ENCODE results near the gene DCTN5.

The DCTN5 gene

DNA sequence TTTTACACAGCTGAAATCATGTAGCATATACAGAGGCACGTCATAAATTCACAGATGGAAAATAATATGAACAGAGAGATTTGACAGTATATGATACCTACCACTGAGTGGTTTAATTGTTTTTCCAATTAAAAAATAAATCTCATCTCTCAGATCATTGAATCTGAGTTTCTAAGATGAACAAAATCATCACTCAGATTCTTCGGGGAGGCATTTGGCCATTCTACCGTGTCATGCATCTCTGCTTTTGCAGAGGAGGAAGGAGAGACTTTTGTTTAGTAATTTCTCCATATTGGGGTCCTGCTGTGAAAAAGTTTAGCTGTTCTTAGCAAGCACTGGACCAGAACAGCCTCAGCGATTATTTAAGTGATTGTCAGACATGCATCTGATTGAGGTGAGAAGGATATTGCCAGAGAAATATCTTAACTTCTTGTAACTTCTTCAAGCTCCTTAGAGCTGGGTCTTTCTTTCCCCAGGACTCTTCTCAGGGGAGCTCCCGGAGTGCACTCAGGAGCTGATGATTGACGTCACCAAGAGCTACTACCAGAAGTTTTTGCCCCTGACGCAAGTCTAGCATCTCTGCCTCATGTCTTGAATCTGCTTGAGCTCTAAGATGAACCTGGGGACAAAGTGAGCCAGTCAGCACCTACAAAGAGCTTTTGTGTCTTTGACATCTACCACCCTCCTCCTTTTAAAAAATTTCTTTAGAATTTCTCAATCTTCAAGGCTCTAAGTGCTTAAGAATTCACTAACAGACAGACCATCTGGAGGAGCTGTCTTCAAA lies 25.5 kb downstream of the DCTN5 start:
- DNase-seq: no peak

DNA sequence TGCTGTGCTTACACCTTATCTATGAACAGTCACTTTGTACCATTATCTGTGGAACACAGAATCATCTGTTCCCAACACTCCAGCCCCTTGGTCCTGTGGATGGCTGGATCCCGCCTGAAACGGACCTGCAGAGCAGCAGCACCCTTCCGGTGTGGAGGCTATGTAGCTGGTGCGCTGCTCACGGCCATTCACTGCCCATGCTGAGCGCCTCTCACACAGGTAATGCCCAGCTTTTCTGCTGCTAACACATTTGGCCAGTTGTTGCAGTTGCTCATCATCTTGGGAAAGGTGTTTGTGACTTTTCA lies 26.0 kb downstream of the DCTN5 start:
- DNase-seq: no peak

DNA sequence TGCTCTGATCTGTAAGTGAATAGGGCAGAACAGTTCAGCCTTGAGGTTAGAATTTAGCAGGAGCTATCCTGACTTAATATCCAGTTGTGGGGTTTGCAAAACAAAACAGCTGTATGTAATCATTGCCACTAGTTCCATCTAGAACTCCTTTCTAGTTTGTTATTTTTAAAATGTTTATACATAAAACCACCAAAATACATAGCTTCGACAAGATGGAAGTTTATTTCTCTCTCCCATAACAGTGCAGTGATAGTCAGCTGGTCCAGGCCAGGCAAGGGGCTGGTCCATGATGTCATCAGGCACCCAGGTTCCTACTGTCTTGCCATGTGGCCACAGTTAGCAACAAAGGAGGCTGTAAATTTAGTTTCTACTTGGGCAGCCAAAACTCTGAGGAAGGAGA lies 27.0 kb downstream of the DCTN5 start:
- DNase-seq: no peak

DNA sequence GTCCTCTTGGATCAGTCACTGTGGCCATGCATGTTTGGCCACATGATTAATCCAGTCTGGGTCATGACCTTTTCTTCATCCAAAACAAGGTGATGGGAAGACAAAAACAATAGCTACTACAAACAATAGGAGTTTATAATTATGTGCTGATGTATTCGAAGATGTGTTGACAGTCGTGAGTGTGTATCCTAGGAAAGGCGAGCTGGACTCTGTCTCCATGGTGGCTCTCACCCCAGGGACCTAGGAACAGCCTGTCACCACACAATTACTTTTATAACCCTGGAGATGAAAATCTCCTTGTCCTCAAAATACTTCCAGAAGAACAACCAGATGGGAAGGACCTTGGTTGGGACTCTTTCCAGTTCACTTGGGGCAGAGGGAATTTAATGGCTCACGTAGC lies 27.6 kb downstream of the DCTN5 start:
- no peak for DNase-seq

DNA sequence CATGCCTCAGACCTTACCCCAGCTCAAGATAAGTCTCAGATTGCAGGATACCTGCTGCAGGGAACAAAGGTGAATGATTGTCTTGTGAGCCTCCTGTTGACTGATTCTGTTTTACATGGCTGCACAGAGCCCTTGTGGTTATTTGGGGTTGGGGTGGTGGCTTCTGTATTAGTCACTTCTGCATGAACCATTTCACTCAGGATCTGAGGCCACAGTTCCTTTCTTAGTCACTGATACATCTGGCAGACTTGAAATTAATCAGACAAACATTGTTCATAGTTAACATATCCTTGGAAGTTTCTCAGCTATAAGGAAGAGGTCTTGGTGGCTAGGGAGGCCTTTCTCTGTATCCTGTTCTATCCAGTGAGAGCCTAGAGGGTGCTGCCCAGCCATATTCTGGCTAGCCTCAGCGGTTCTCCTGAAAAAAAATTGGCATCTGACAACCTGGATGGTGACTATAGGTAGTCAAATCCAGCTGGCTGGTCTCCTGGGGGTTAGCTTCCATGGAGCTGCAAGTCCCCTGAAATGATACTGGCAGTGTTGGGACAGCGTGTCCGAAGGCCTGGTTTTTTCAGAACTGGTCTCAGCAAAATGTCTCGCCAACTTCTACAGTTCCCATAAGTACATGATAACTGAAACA lies 29.0 kb downstream of the DCTN5 start:
- peak in 1 of 5 donors; percentile 78 for DNase-seq

DNA sequence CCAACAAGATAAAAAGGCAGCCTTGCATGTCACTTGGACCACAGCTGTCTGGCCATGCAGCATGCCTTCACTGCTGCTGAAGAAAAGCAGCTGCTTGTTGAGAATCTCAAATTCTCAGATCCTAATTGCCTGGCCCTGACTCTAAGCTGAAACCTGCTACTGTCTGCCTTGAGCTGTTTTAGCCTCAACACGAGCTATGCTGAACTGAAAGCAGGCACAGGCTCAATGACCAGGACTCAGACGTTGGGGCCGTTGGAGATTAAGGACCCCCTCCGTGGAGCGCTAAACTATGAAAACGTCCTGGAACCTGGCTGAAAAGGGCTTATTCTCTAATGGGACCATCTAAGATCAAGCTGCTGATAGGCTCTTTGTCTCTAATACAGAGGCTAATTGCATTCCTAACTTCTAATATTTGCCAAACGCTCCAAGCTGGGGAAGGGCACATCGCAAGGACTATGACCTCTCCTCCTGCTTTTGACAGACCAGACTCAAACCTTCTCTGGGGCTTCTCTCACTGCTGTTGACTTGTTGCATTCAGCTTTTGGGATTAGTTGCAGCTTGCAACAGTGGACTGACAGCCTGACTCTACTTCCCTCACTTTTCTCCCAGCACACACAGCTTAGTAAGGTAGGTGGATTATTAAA lies 32.8 kb downstream of the DCTN5 start:
- no peak for DNase-seq

DNA sequence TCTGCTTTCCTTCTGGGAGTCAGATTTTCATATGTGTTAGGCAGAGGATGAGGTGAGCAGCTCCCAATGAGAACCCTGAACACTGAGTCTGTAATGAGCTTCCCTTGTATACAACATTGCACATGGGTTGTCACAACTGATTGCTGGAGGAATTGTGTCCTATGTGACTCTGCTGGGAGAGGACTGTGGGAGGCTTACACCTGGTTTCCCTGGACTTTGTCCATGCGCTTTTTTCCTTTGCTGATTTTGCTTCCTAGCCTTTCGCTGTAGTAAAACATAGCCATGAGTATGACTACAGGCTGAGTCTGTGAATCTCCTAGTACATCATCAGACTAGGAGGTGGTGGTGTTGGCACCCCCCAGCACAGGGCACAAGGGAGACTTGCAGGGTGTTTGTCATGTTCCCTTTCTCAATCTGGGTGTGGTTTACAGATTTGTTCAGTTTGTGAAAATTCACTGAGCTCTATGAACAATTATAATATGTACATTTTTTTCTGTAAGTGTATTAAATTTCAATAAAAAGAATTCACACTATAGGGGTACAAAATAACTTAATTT lies 35.7 kb downstream of the DCTN5 start:
- no peak for DNase-seq

DNA sequence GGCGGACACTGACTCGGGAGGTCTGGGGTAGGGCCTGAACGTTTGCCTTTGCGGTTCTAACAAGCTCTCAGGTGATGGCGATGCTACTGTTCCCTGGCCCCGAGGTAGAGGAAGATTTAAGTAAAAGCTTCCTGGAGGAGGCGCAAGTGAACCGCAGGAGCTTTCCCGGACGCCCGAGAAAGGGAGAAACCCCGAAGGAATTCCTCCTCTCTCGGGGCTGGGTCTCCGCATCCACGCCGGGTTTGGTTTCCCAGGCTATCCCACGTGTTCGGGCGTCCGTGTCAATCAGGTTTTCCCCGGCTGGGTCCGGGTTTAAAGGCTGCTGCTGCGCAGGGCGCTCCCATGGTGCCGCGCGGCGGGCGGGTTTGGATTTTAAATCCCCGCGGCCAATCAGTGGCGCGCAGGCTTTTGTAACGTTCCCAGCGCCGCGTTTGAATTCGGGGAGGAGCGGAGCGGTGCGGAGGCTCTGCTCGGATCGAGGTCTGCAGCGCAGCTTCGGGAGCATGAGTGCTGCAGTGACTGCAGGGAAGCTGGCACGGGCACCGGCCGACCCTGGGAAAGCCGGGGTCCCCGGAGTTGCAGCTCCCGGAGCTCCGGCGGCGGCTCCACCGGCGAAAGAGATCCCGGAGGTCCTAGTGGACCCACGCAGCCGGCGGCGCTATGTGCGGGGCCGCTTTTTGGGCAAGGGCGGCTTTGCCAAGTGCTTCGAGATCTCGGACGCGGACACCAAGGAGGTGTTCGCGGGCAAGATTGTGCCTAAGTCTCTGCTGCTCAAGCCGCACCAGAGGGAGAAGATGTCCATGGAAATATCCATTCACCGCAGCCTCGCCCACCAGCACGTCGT lies 37.4 kb downstream of the DCTN5 start, which contains the start of gene PLK1:
TSS of gene PLK1 (plus strand) at position 460 of the 844 bp plus-strand sequence. CDS start at position 504, 44 bp downstream.
- DNase-seq: peak; percentile 37 to 86 (median 60)

DNA sequence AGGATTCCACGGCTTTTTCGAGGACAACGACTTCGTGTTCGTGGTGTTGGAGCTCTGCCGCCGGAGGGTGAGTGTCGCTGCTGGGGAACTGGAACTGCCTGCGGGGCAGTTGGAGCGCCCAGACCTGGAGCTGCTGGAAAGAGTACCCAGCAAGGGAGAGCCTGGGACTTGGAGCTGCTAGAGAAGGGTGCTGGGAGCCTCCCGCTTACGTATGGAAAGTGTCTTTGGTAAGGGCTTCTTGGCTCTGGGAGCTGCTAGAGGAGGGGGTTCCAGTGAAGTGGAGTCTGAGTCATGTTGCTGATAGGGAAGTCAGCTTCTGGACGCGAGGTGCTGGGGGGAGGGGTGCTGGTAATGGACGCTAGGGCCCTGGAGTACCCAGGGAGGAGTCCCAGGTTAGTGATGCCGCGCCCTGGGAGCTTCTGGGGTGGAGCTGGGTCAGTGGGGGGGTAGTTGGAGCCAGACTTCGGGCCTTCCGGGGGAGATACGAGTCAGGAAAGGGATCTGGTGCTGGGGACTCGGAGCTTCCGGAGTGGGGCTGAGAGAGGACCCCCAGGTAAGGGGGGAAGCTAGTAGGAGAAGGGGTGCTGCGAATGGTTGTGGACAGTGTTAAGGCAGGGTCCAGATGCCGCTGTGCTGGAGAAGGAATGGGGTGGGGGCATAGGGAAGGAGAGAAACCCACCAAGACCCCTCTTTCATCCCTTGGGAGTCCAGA lies 38.2 kb downstream of the DCTN5 start:
- DNase-seq: peak in 1 of 5 donors; percentile 25

DNA sequence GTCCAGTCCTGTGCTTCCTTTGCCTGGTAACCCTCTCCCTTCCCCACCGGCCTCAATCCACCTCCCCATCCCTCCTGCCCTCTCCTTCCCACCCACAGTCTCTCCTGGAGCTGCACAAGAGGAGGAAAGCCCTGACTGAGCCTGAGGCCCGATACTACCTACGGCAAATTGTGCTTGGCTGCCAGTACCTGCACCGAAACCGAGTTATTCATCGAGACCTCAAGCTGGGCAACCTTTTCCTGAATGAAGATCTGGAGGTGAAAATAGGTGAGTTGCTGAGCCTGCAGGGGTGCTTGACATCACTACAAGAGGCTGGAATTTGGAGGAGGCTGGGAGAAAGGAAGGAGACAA lies 38.7 kb downstream of the DCTN5 start:
- DNase-seq: no peak

DNA sequence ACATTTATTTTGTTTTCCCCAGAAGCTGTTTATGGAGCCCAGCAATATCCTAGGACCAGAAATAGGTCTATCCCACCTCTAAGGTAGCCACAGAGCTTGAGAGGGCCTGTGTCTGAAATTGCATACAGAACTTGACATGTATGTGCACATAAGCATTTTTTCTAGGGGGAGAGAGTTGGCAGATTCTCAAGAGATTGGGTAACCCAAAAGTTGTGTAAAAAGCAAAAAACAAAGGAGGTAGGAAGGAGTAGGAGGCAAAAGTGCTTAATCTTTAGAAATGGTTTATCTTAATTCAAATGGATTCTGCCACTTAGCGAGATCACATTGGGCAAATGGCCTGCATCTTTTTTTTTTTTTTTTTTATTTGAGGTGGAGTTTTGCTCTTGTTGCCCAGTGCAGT lies 40.9 kb downstream of the DCTN5 start:
- DNase-seq: no peak

DNA sequence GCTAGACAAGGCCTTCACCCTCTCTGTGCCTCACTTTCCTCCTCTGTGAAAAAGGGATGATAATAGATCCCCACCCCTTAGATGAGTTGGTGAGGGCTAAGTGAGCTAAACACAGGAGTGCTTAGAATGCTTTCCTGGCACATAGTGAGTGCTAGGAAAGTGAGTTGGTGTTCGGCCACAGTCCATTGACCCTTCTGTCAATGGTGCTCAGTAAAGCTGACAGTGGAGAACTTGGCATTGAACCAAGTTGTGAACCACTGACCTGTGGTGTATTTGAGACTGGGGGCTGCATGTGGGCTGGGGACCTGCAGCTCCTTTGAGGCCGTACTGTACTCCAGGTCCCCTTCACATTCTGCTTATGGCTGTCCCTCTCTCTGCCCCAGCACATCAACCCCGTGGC lies 42.2 kb downstream of the DCTN5 start:
- no peak for DNase-seq

DNA sequence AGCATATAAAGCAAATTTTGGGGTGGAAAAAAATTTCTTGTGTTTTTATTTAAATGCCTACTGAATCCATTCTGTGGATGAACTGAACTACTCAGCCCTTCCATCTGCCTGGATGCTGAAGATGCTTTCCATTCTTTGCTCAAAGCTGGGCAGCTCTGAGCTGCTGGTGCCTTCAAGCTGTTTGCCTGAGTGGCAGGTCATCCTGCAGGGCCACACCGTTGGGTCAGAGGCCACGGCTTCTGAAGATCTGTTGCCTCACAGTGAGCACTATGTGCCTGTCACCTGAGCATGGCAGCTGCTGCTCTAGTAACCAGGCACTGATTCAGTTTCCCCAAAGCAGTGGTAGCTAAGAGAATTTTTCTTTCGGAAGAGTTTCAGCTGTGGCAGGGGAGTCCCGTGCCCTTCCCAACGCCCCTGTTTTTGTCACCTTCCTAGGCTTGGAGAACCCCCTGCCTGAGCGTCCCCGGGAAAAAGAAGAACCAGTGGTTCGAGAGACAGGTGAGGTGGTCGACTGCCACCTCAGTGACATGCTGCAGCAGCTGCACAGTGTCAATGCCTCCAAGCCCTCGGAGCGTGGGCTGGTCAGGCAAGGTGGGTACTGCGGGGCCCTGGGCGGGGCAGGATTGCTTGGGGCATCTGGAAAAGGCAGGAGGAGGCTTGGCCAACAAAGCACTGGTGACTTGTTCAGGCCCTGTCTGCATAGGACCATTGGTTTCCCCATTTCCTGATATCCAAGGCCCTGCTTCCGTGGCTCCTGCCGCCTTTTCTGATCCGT lies 46.0 kb downstream of the DCTN5 start:
- no peak for DNase-seq

DNA sequence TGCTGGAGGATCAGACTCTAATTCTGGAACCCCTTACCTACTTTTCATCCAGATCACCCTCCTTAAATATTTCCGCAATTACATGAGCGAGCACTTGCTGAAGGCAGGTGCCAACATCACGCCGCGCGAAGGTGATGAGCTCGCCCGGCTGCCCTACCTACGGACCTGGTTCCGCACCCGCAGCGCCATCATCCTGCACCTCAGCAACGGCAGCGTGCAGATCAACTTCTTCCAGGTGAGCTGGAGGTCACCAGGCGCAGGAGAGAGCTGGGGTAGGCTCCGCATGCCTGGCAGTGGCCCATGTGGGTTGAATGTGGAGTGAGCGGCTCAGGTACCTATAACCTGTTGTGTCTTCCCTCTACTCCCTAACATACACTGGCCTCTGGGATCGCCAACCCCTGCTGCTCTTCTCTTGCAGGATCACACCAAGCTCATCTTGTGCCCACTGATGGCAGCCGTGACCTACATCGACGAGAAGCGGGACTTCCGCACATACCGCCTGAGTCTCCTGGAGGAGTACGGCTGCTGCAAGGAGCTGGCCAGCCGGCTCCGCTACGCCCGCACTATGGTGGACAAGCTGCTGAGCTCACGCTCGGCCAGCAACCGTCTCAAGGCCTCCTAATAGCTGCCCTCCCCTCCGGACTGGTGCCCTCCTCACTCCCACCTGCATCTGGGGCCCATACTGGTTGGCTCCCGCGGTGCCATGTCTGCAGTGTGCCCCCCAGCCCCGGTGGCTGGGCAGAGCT lies 48.3 kb downstream of the DCTN5 start:
- no peak for DNase-seq

DNA sequence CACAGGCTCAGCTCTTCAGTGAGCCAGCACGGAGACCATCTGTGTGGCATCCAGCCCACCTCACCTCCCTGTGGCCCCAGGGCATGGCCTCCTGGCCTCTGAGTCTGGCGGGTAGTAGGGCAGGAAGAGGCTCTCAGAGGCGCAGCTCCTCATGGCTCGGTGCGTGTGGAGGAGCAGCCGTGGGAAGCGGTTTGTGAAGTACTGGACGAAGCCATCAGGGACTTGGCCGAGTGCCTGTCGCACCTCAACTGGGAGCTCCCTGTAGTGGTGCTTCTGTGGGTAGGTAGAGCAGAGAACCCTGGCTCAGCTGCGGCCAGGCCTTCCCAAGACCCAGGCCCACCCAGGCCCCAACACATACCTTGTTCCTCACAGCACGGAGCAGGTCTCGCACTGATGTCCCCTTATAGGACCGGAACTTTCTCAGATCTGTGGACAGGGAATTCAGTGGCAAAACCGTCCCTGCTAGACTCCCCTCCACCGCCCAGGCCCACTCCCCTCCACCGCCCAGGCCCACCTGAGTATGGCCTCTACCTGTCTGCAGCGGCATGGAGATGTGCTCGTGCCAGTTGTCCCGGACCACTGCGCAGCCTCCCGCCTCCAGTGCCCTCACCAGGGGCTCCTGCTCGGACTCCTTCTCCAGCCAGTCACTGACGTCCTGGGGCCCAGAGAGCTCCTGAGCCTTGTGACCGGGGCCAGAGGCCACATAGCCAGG lies 49.7 kb downstream of the DCTN5 start:
- DNase-seq: no peak

DNA sequence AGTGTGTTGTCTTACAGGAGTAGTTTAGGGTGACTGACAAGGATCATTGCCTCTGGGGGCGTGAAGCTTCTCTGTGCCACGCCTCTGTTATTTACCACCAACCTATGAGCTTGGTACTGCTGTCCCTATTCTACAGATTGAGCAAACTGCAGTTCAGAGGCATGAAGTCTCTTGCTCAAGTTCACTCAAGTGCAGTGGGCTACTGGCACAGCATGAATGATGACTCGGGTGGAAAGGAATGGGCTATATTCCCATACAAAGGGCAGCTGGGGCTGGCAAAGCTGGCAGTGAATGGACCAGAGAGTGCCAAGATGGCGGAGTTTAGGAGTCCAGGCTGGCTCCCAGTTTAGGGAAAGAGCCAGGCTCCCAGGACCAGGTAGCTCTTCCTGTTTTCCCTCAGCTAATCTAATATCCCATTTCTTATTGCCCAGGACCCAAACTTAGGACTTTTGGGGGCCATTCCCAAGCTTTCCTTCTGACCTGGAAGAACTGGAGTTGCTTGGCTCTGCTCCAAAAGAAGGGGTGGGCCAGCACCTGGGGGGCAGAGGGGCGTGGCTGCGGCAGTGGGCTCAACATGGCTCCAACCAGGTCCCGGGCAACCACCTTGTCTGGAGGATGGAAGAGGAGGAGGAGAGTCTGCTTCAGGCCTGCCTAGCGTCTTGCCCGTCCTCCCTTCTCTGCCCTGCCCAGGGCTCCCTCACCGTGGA lies 50.4 kb downstream of the DCTN5 start:
- no peak for DNase-seq

DNA sequence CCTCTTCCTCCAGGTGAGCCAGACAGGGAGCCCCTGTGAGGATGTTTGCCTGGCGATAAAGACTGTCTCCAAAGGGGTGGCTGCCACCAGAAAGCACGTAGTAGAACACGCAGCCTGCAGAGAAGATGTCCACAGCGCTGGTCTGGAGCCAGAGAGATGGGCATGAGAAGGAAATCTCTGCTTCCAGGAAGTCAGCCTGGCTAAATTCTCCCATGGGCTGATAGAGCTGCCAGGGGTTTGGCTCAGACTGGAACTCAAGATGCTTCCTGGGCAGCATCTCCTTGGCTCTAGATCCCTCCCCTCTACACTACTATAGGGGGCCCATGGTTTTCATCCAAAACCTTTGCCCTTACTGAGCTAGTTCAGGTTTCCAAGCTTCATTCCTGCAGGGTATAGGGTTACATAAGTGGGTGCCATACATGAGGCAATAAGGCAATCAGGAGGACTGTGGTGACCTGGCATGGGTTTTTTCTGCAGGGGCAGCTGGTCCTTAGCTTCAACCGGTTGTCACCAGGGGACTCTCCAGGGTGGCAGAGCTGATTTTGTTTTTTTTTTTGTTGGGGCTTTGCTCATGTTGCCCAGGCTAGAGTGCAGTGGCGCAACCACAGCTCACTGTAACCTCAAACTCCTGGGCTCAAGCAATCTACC lies 51.0 kb downstream of the DCTN5 start:
- DNase-seq: no peak

DNA sequence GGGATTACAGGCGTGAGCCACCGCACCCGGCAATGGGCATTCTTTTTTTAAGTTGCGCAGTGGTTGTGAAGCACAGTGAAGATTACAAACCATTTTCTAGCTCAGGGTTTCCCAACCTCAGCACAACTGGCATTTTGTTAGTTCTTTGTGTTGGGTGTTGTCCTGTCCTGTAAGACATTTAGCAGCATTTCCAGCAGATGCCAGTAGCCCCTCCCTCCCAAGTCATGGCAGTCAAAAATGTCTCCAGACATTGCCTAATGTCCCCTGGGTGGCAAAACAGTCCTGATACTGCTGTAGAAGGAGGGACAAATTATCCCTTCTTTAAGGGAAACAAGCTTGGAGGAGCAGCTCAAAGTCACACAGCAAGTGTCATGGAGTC lies 53.0 kb downstream of the DCTN5 start:
- no peak for DNase-seq
